ENCODE measurements around the gene EVL. TPM values are rescaled to one million over a fixed set of nuclear protein-coding genes. Genes with fewer than 3 reads are reported as not detected.
A peak's percentile ranks its signal among the peaks of the same experiment; 100 is the strongest.

Gene EVL
- total and polyA plus RNA-seq, 3 donors from 2014 or later: 87.4 to 96.8 (median 91.7) TPM

GRCh38 chr14:100127853-100128455 lies 62.7 kb downstream of the EVL start:
- Histone ChIP-seq H3K4me3 (no peak overlapping the region), H3K4me1 (peaks cover 11% of the 10 kb centered on the region), H3K9me3 (no peaks in the 10 kb centered on the region), H3K27ac (no peak overlapping the region), H3K36me3 (ENCODE audit: low read depth, missing control alignments) (no peaks in the 10 kb centered on the region), H3K27me3 (no peaks in the 10 kb centered on the region)
- WGBS, 2 donors: 81 to 94% methylated on average over 7 to 12 of the region's 12 CpGs
- TF ChIP-seq CTCF (IDR thresholded peaks at IDR 0.05) (no peak), POLR2A (IDR thresholded peaks at IDR 0.05) (no peak)
- DNase-seq: no peak
- intact Hi-C loops (cut with DNase I; ENCODE audit: low total_unique reads): no loop called here

- H3K27ac ChIP-seq: no peak overlapping the region
- no peaks in the 10 kb centered on the region for H3K36me3 ChIP-seq (ENCODE audit: low read depth, missing control alignments)
- H3K4me3 ChIP-seq: no peak overlapping the region
- H3K27me3 ChIP-seq: no peaks in the 10 kb centered on the region
- 61 to 64% methylated on average over 12 of the region's 12 CpGs for WGBS, 2 donors
- intact Hi-C loops (cut with DNase I; ENCODE audit: low total_unique reads): no loop called here
- DNase-seq: peak; percentile 27
- peaks cover 11% of the 10 kb centered on the region for H3K4me1 ChIP-seq
- no peaks in the 10 kb centered on the region for H3K9me3 ChIP-seq
- TF ChIP-seq POLR2A (IDR thresholded peaks at IDR 0.05) (no peak), CTCF (IDR thresholded peaks at IDR 0.05) (no peak)
These were observed 63.5 kb downstream of the EVL start for GRCh38 chr14:100128688-100129087.

GRCh38 chr14:100129161-100129589 lies 64.0 kb downstream of the EVL start:
- Histone ChIP-seq H3K4me1 (peaks cover 11% of the 10 kb centered on the region), H3K36me3 (ENCODE audit: low read depth, missing control alignments) (no peaks in the 10 kb centered on the region), H3K27me3 (no peaks in the 10 kb centered on the region), H3K4me3 (no peak overlapping the region), H3K27ac (no peak overlapping the region), H3K9me3 (no peaks in the 10 kb centered on the region)
- TF ChIP-seq CTCF (IDR thresholded peaks at IDR 0.05) (no peak), POLR2A (IDR thresholded peaks at IDR 0.05) (no peak)
- 51 to 69% methylated on average over 7 of the region's 7 CpGs for WGBS, 2 donors
- DNase-seq: no peak
- intact Hi-C loops (cut with DNase I; ENCODE audit: low total_unique reads): no loop called here

GRCh38 chr14:100130521-100130920 lies 65.3 kb downstream of the EVL start:
- no peaks in the 10 kb centered on the region for H3K9me3 ChIP-seq
- intact Hi-C loops (cut with DNase I; ENCODE audit: low total_unique reads): no loop called here
- no peak for DNase-seq
- no peak overlapping the region for H3K27ac ChIP-seq
- H3K27me3 ChIP-seq: no peaks in the 10 kb centered on the region
- peaks cover 11% of the 10 kb centered on the region for H3K4me1 ChIP-seq
- TF ChIP-seq POLR2A (IDR thresholded peaks at IDR 0.05): no peak
- no peak for TF ChIP-seq CTCF (IDR thresholded peaks at IDR 0.05)
- H3K4me3 ChIP-seq: no peak overlapping the region
- WGBS, 2 donors: 92 to 98% methylated on average over 8 to 11 of the region's 11 CpGs
- H3K36me3 ChIP-seq (ENCODE audit: low read depth, missing control alignments): no peaks in the 10 kb centered on the region

GRCh38 chr14:100131181-100131580 lies 66.0 kb downstream of the EVL start:
- H3K36me3 ChIP-seq (ENCODE audit: low read depth, missing control alignments): no peaks in the 10 kb centered on the region
- no peak for DNase-seq
- H3K9me3 ChIP-seq: no peaks in the 10 kb centered on the region
- TF ChIP-seq CTCF (IDR thresholded peaks at IDR 0.05): no peak
- TF ChIP-seq POLR2A (IDR thresholded peaks at IDR 0.05): no peak
- 89 to 91% methylated on average over 6 of the region's 6 CpGs for WGBS, 2 donors
- no peaks in the 10 kb centered on the region for H3K27me3 ChIP-seq
- no peak overlapping the region for H3K27ac ChIP-seq
- intact Hi-C loops (cut with DNase I; ENCODE audit: low total_unique reads): no loop called here
- no peak overlapping the region for H3K4me3 ChIP-seq
- H3K4me1 ChIP-seq: peaks cover 11% of the 10 kb centered on the region

Data from testis (tissue), 3 donors.